HG03103 (cell line): Measurements from ENCODE around the gene AAK1.
"Not testable (repeated sequence)": the region's sequence is repeated elsewhere in the genome, so short reads cannot be mapped to it uniquely, and the experiment has no call there.

Experiments used
- ATAC-seq: cut with Tn5 transposase; IDR thresholded peaks from one replicate; pipeline ENCODE4 v1.9.1; 2021; ENCODE audit warnings: low read depth; ENCODE audit not compliant: unreplicated experiment

Gene AAK1

DNA sequence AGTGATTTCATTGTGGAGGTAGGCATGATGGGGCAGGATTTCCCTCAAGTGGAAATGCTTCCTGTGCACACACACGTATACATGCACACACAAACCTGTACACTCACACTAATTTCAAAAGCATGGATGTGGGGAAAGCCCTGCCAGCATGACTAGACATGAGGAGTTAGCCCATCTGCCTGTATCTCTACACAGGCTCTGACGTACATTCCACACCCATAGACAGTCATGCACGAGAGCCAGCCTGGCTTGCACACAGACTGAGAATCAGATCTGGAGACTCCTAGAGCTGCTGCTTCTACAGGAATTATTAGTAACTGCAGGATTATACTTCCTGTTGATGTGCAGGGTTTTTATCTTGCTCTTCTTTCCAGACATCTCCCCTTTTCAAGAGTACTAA is 179.0 kb downstream of the AAK1 start:
- ATAC-seq = no peak

DNA sequence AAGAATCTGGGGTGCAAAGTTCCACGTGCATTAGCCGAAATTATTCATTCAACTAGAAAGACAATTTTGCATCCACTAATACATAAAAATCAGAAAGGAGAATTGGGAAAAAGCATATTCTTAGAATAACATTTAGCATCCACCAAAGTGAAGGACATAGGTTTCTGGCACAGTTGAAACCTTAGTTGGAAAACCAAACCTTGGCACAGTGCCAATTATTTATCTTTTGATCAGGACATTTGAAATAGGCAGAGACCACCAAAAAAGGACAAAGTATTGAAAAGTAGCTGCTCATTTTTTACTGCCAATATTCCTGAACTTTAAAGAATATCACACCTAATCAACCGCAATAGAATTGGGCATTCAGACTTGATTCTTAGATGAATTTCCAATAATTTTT is 180.8 kb downstream of the AAK1 start:
- no peak for ATAC-seq

DNA sequence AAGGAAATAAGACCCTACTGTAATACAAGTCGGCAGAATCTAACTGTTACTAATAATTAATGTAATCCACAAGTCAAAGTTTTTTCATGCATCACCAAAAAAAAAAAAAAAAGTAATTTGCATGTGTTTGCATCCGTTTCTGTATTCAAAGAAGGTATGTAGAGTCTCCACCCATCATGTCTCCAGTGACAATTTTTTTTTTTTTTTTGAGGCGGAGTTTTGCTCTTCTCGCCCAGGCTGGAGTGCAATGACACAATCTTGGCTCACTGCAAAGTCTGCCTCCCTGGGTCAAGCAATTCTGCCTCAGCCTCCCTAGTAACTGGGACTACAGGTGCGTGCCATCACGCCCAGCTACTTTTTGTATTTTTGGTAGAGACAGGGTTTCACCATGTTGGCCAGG is 182.1 kb downstream of the AAK1 start:
- no peak for ATAC-seq

DNA sequence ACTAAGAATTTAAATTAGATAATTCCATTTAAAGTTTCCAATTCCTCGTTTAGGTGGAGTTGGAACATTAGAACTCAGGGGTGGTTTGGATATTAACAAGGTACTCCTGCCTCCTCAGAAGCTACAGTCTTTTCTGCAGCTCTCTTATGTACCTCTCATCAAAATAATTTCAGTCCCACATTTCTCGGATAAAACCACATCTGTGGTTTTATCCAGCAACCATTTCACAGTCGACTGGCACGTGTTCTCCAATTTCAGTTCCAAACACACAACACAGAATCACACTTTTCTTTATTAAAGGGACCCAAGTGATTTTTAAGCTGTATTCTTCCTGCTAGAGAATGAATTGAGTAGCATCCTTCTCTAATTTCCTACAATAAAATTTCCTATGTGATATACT is 183.6 kb downstream of the AAK1 start:
- ATAC-seq = no peak

DNA sequence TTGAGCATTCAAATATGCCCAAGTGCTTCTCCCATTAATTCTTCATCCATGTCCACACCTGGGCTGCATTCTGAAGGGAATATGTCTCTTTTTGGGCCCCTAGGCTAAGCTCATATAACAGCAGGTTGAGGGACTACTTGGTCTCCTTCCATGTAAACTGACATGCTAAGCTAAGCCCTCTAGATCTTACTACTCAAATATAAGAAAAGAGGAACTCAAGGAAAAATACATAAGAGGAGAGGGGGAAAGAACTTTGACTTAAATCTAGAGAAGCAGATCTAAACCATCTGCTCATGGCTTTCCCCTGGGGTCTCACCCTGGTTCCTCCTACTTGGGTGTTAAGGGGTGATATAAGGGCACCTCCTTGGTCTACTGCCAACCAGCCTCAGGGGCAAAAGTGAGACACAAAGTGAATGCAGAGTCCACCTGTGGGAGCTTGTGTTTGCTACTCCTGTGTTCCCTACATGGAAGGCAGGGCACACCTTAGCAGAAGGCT is 186.5 kb downstream of the AAK1 start:
- no peak for ATAC-seq

DNA sequence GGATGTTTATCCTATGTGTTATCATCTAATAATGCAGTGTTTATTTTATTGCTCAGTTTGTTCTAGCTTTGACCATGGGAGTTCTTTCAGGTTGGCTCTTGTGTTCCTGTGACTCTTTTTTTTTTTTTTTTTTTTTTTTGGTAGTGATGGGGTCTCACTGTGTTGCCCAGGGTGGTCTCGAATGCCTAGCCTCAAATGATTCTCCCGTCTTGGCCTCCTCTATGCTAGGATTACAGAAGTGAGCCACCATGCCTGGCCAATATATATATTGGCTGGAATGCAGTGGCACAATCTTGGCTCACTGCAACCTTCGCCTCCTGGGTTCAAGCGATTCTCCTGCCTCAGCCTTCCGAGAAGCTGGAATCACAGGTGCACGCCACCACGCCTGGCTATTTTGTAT is 187.4 kb downstream of the AAK1 start:
- no peak for ATAC-seq

DNA sequence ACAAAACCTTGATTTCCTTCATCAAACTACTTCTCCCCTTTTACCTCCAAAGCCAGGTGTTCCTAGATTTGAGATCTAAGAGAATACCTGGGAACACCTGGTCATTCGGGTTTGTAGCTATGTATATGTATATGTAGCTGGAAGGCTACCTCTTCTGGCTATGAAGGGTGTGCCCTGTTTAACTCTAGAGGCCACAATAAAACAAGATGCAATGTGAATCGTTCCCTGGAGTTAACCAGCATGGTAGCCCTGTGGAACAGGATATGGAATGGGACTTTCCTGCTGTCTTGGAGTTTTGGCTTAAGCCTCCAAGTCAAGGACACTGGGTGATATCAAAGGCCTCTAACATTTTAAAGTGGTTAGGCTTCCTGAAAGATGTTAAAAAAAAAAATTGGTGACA is 188.6 kb downstream of the AAK1 start:
- ATAC-seq = no peak

DNA sequence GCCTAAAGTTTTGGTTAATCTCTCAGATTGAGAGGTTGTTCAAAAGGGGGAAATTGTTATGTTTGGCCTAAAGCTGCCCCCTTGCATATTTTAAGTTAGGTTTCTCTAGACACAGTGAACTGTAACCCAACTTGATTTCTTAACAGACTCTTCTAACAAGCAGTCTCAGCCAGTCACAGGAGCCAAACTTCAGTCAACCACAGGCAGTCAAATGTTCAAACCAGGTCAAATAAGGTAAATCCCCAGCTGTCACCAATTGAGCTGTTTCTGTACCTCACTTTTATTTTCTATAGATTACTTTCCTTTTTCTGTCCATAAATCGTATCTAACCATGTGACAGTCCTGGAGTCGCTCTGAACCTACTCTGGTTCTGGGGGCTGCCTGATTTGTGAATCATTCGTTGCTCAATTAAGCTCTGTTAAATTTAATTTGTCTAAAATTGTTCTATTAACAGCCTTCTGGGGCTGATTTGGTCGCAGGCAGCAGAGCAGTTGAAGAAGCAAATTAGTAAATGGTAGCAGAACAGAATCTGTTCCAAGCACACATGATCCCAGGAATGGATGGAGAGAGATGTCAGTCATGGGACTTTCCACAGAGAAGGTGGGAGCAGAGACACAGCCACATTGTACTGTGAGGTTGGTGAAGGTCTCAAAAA is 189.9 kb downstream of the AAK1 start:
- peak; percentile 74 for ATAC-seq

DNA sequence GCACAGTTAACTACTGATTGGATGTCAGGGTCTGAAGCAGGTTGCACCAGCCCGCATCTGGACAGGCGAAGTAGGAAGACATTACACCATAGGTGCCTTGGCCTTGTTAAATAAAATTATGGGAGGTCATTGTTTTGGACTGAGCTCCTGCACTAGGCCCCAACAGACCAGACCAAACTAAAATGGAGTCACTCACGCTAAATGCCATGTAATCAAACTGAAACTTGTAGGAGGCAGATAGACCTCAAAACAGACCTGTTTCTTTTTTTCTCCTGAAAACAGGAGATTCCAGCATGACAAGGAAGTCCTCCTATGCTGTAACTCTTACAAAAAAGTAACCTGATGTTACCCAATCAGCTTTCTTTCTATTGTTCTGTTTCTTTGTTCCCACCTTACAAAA is 190.9 kb downstream of the AAK1 start:
- ATAC-seq = no peak

DNA sequence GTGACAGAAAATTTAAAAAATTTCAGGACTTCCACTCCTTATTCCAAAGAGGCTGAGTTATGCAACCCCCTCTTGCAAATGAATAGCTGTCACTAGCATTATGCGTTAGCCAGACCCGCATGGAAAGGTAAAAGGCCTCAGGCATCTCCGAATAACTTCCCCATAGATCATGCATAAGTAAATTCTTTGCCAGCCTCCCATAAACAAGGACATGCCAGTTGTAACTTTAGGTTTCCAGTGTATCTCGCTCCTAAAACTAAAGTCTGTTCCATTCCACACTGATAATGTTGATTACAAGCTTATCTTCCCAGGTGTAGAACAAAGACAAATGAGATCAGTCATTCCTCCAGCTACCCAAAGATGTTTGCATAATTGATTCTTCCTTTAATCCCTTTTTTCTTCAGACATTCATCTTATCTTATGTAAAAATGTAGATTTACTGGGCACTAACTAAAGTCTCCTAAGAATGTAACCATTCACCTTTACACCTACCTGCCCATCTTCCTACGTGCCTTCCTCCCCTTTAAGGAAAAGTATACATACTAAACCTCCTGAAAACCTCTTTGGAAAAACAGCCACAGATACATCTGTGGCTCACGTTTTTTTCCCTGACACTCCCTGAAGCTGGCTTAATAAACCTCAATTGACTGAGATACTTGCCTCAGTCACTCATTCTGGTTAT is 192.7 kb downstream of the AAK1 start:
- ATAC-seq = no peak

DNA sequence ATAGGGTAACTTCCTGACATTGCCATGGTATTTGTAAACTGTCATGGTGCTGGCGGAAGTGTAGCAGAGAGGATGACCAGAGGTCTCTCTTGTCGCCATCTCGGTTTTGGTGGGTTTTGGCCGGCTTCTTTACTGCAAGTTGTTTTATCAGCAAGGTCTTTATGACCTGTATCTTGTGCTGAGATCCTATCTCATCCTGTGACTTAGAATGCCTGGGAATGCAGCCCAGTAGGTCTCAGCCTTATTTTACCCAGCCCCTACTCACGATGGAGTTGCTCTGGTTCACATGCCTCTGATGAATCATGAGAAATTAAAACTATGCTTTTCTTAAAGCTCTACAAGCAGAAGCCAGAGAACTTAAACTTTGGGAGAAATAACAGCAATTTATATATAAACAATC is 193.6 kb downstream of the AAK1 start:
- ATAC-seq = no peak

DNA sequence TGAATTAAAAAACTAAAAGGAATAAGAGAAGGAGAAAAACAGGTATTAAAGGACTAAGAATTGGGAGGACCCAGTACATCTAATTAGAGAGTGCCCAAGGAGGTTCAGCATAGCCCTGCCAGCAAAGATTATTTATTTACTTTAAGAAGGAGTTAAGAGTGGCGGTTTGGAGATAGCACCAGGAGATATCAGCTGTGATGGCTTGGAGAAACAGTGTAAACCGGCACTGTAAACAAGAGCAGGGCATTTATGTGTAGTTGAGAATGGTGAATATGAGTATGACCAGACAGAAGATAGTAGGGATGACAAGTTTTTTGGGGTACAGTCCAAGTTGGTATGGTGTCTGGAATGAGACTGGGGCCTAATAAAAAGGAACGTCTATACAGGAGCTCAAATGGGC is 199.9 kb downstream of the AAK1 start:
- not testable (repeated sequence) for ATAC-seq

DNA sequence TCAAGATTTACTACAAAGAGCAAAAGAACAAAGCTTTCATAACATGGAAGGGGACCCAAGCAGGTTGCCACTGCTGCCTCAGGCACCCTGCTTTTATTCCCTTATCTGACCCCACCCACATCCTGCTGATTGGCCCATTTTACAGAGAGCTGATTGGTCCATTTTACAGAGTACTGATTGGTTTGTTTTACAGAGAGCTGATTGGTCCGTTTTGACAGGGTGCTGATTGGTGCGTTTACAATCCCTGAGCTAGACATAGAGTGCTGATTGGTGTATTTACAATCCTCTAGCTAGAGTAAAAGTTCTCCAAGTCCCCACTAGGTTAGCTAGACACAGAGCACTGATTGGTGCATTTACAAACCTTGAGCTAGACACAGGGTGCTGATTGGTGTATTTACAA is 204.0 kb downstream of the AAK1 start:
- ATAC-seq = not testable (repeated sequence)

DNA sequence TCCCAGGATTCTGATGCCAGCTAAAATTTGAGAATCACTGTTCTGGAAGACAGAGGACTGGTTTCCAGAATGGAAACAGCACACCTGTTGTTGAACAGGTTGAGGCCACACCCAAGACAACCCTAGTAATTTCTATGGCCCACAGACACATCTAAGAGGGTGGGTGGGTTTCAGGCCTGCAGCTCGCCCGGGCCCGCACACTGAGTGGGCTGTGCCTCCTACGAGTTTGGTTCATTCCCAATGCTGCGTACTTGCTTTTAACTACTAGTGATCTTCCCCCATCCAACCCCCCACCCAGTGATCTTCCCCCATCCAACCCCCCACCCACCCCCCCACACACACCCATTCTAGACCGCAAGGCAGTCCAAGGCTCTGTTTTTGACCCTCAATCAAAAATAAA is 205.0 kb downstream of the AAK1 start:
- ATAC-seq = no peak

DNA sequence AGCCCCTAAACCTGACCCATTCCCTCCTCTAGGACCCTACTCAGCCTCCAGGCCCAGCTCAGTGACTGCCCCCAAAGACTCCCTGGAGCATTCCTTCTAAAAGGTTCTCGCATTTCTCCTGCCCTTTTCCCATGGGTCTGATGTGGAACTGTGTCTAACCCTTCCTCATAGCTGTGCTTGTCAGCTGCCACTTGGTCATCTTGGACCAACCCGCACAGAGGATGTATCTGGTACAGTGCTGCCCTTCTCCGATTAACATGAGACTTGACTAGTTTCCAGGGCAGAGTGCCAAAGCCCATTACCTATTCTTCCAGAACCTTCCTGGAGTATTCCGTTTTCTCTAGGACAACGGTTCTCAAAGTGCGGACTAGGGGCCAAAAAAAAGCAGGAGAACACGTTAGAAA is 205.8 kb downstream of the AAK1 start:
- no peak for ATAC-seq

DNA sequence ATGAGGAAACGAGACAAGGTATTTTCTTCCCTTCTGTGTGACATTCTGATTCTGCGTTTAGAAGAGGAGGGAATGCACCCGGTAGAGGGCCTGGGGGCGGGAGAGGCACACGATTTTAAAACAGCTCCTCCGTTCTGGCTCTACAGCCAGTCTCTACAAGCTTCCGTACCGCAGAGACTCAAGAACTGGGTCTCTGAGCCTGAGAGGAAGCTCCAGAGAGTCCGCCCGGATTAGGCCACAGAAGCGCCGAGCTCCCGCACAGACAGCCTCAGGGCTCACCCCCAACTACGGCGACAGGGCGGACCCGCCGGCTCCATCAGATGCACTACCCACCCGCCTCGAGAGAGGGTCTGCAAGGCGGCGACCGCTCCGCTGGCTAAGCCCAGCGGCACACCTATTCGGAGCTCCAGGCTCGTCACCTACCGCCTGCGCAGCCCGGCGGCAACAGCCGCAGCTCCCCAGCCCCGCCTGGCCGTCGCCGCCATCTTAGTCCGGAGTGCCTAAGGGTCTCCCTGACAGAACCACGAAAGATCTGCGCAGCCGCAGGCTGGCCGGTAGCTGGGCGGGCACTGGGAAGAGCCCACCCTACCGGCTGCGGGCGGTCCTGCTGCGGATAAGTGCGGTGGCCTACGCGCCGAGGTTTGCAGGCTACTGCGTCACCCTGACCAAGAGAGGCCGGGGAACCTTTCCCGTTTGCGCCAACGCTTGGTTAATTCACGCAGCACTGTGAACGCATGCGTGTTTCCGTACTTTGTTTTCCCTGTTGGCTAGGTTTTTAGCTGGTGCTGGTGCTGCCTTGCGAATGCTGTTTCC is 206.4 kb downstream of the AAK1 start, which contains the start of gene NFU1:
NFU1 (minus strand) TSS at position 498 of the 813 bp plus-strand sequence; CDS start at position 485, 13 bp downstream.
- peak; percentile 86 for ATAC-seq

DNA sequence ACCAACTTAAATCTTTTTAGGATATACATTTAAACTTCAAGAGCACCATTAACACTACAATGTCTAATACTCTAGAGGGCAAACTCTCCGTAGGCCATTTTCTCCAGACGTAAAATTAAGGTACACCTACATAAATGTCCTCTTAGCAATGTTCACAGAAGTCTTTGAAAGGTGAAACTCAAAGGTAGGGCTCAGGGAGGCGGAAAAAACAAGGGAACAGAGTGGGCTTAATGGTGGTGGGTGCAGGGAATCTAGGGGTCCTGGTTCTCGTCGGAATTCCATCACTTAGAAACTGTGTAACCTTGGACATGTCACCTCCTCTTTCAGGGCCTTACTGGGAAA is 207.0 kb downstream of the AAK1 start:
- peak; percentile 5 for ATAC-seq

DNA sequence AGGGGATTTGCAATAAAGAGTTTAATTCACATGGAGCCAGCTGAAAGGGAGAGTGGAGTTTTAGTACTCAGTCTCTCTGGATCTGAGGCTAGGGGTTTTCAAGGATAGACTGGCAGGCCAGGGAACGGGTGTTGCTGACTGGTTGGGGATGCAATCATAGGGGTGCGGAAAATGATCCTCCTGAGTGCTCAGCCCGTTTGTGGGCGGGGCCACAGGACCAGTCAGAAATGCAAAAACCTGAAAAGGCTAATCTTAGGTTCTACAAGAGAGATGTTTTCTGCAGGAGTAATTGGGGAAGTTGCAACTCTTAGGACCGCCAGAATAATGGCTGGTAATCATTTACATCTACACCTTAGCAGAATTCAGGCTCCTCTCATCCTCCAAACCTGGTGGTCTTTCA is 208.8 kb downstream of the AAK1 start:
- no peak for ATAC-seq

DNA sequence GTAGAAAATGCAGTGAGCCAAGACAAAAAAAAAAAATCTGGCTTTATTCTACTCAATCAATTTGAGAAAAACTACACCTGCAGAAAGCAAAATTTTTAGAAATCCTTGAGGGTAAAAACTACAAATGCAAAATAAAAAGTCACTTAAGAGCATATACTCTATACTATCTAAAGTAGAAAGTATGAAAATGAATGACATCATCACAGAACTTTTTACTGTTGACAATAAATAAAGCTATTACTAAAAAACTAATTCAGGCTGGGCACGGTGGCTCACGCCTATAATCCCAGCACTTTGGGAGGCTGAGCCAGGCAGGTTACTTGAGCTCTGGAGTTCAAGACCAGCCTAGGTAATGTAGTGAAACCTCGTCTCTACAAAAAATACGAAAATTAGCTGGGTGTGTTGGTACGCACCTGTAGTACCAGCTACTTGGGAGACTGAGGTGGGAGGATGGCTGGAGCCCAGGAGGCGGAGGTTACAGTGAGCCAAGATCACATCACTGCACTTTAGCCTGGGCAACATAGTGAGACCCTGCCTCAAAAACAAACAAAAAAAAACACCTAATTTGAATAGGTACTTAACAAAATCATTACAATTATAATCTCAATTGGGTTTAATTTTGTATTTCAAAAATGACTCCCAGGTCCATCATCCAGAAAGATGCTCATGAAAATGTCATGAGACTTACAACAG is 213.9 kb downstream of the AAK1 start:
- no peak for ATAC-seq

DNA sequence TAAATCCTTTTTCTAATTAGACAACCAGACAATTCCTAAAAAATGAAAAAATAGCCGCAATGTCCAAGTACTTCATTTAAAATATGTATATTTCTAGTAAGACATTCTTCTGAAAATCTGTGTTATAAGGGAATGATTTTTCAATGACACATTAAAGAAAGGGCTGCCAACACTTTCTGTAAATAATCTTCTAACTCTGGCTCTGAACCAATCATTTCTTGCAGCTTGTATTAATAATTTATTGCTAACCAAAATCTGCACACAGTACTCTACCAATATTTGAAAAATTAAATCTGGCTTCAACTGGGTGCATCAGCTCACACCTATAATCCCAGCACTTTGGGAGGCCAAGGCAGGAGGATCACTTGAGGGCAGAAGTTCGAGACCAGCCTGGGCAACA is 214.6 kb downstream of the AAK1 start:
- ATAC-seq = no peak

DNA sequence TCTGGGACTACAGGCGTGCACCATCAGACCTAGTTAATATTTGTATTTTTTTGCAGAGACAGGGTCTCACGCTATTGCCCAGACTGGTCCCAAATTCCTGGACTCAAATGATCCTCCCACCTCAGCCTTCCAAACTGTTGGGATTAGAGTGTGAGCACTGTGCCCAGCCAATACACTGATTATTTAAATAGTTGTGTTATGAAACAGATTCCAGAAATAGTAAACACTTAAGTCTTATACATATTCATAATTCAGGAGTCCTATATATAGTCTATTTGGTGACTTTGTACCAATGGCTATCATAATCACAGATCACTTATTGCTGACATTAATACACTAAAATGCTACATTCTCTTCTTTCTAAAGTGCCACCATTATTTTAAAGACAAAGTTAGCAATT is 219.1 kb downstream of the AAK1 start:
- ATAC-seq = no peak
